PFSK-1 (cell line): ENCODE results near the gene MRPL33. TPM values are rescaled to one million over a fixed set of nuclear protein-coding genes. Genes with fewer than 3 reads are reported as not detected.
A peak's percentile ranks its signal among the peaks of the same experiment; 100 is the strongest.

Experiments used
- FOXP2 ChIP-seq: optimal IDR thresholded peaks from 2 replicates; pipeline ENCODE3; 2011; ENCODE audit warnings: borderline replicate concordance, control low read depth, inconsistent platforms; ENCODE audit not compliant: insufficient read depth; ENCODE audit errors: extremely low read length, extremely low read depth
- POLR2AphosphoS5 ChIP-seq: IDR thresholded peaks from 2 replicates; pipeline ENCODE4 v1.6.1; 2012; ENCODE audit warnings: low read depth, mild to moderate bottlenecking, control low read depth, low read length, moderate library complexity
- SIN3A ChIP-seq: IDR thresholded peaks from 2 replicates; pipeline ENCODE4 v1.6.1; 2012; ENCODE audit warnings: mild to moderate bottlenecking, low read length, moderate library complexity, borderline replicate concordance; ENCODE audit not compliant: insufficient read depth
- TAF1 ChIP-seq: IDR thresholded peaks from 2 replicates; pipeline ENCODE4 v1.6.1; 2012; ENCODE audit warnings: low read length, control low read depth, borderline replicate concordance; ENCODE audit not compliant: insufficient read depth
- polyA plus RNA-seq: library from polyadenylated mRNA; unstranded; fragments of >200 nt; gene quantifications from one replicate; pipeline ENCODE4 v1.2.1, GENCODE V29; 2012; ENCODE audit warnings: low read depth, missing spikeins; ENCODE audit not compliant: insufficient read length
- TF ChIP-seq, protein P1 (sequence below), 2 experiments: IDR thresholded peaks; 2 replicates each; pipeline versions ENCODE4 v1.6.1 to v1.8.0; 2011 to 2012; ENCODE audit warnings: low read depth in 2 of 2, low read length in 2 of 2, control low read depth in 1 of 2, inconsistent platforms in 1 of 2, mild to moderate bottlenecking in 1 of 2, moderate library complexity in 1 of 2; ENCODE audit not compliant: insufficient read depth in 1 of 2

Gene MRPL33
- polyA plus RNA-seq, result 33.5 TPM

DNA sequence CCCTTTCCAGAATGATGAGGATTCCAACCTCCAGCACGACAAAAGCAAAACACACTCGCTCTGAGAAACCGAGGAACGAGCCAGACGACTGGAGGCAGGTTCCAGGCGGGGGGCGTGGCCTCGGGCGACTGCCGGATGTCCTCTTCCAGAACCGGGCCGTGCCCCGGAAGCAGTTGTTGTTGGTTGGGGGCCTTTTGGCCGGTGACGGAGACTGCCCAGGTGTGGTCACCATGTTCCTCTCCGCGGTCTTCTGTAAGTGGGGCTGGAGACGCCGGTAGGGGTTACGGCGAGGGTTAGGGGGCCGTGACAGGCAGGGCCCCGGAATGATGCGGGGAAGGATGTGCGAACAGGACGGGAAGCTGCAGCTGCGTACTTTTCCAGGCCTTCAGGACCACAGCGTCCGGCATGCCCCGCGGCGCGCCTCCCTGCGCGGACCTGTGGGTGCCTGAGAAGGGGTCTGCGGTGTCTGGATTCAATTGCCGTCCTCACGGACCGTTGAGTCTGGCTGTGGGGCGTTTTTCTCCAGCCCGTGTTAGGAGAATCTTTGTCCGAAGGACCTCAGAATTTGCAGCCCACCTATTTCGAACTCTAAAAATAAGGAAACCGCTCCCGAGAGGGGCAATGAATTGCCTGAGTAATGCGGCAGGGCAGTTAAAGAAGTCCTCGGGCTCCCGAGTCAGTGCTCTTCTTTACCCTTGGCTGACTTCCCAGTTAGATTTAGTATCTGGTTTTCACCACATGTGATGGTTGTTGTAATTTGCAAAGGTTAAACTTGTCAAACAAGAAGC, at the start of gene MRPL33:
Gene MRPL33 (plus strand): TSS at position 172 of the 788 bp plus-strand sequence. CDS start 59 bp downstream, at position 231.
- peak; percentile 53 for TF ChIP-seq FOXP2
- peak; percentile 67; the same call in 1 of the 2 replicates for TF ChIP-seq TAF1
- no peak for TF ChIP-seq SIN3A
- peak; percentile 89 for TF ChIP-seq POLR2AphosphoS5
- TF ChIP-seq, protein P1, sequence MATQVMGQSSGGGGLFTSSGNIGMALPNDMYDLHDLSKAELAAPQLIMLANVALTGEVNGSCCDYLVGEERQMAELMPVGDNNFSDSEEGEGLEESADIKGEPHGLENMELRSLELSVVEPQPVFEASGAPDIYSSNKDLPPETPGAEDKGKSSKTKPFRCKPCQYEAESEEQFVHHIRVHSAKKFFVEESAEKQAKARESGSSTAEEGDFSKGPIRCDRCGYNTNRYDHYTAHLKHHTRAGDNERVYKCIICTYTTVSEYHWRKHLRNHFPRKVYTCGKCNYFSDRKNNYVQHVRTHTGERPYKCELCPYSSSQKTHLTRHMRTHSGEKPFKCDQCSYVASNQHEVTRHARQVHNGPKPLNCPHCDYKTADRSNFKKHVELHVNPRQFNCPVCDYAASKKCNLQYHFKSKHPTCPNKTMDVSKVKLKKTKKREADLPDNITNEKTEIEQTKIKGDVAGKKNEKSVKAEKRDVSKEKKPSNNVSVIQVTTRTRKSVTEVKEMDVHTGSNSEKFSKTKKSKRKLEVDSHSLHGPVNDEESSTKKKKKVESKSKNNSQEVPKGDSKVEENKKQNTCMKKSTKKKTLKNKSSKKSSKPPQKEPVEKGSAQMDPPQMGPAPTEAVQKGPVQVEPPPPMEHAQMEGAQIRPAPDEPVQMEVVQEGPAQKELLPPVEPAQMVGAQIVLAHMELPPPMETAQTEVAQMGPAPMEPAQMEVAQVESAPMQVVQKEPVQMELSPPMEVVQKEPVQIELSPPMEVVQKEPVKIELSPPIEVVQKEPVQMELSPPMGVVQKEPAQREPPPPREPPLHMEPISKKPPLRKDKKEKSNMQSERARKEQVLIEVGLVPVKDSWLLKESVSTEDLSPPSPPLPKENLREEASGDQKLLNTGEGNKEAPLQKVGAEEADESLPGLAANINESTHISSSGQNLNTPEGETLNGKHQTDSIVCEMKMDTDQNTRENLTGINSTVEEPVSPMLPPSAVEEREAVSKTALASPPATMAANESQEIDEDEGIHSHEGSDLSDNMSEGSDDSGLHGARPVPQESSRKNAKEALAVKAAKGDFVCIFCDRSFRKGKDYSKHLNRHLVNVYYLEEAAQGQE (IDR thresholded peaks at IDR 0.05; ENCODE audit: insufficient read depth in 1 of 2, low read depth in 2 of 2, low read length in 2 of 2), result 0 out of 4 replicates have a peak, but pooled peaks of 1 of the 2 experiments have one; percentile 20

DNA sequence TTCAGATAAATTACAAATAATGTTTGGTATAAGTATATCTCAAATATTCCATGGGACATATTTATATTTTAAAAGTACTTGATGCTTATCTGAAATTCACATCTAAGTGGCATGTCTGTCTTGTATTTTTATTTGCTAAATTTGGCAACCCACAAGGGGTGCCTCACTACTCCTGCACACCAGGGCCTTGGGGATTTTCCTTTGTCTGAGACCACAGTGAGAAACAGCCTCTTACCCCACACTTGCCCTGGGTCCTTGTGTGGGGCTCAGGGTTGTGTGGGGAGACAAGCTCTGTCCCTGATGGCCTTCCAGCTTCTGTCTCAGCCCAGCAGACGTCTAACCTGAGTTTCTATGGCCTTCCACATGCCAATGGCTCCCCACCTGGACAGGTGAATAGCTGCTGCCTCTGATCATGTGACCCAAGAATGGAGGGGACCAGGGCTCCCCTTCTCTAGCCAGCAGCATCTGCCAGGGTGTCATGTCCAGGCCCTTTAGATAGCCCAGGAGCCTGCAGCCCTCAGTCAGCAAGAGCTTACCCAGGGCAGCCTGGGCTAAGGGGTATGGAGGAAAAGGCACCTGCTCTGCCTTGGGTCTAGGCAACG, 49.5 kb upstream of the MRPL33 start:
- no peak for TF ChIP-seq SIN3A
- no peak for TF ChIP-seq POLR2AphosphoS5

DNA sequence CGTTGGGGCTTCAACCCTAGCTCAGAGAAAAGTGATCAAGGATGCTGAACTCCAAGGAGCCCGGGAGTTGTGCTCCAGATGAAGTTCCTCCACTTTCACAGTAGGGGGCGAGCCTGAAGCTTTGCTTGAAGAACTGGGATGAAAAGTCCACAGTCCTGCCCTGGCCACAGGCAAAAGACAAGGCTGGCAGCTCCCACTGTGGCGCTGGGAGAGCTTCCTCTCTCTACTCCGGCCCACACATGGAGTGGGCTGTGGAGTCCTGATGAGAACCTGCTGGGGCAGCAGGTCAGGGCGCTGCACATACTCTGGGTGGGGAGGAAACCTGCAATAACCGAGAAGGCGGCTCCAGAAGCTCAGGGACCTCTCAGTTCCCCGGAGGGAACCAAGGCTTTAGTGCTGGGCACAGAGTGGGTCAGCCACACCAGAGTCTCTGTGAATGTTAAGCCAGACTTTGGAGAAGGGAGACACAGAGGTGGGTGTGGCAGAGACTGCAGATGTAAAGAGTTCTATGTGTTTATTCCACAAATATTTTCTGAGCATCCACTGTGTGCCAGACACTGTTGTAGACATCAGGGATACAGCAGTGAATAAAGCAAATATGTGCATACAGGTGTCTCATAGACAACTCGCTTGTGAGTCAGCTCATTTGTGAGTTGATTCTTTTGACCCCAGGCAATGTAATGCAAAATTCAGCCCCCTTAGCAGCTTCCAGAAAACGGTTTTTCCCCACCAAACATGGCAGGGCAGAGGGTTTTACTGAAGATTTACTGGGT, 48.0 kb upstream of the MRPL33 start:
- TF ChIP-seq POLR2AphosphoS5, result no peak
- no peak for TF ChIP-seq TAF1
- TF ChIP-seq, protein P1 (IDR thresholded peaks at IDR 0.05; ENCODE audit: insufficient read depth in 1 of 2, low read depth in 2 of 2, low read length in 2 of 2), result no peak
- no peak for TF ChIP-seq FOXP2
- no peak for TF ChIP-seq SIN3A

DNA sequence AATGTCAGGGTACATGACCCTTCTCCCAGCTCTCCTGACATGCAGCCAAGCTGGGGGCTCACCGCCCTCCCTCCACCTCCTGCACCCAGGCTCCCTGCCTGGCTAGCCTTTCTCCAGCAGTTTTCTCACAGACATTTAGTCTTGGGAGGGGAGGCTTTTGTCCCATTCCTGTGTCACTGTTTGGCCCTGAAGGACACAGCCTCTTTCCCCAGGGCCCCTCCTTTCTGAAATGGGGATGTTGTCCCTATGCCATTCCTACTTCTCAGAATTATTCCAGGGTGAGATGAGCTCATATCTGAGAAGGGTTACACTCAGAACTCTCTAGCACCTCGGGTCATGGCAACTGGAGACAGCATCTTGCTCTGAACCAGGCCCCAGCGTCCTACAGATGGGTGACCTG, 47.3 kb upstream of the MRPL33 start:
- TF ChIP-seq FOXP2, result no peak
- TF ChIP-seq, protein P1 (IDR thresholded peaks at IDR 0.05; ENCODE audit: insufficient read depth in 1 of 2, low read depth in 2 of 2, low read length in 2 of 2), result no peak
- TF ChIP-seq SIN3A, result no peak
- no peak for TF ChIP-seq TAF1
- no peak for TF ChIP-seq POLR2AphosphoS5

DNA sequence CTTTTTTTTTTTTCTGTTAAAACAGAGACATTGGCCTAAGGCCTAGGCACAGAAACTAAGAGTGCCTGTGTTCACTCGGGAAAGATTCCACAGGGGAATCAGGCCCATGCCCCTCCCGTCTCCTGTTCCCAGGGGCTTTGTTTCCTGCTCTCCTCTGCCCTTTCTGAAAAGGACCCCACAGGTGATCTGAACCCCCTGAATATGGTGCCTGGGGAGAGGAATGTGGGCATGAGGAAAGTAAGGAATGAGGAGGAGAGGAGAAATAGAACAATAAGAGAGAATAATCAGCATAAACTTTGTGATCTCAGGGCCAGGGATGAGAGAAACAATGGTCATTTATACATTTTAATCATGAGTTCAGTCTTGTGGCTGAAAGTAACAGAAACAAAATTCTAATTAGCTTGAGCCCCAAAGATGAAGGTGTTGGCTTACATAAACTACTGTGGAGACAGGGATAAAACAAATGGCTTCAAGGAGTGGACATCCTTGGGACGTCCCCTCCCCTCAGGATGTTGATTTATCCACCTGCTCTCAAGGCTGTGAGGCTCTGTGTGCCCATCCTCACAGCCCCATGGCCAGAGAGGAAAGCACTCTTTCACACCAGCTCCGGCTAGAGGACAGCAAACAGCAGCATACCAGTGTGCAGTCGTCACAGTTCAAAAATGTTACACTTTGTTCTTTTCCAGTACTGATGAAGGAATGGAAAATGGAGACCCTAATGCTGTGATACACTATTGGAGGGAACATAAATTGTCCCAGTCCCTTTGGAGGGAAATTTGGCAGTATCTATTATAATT, 46.4 kb upstream of the MRPL33 start:
- no peak for TF ChIP-seq TAF1
- TF ChIP-seq POLR2AphosphoS5, result no peak
- TF ChIP-seq, protein P1 (IDR thresholded peaks at IDR 0.05; ENCODE audit: insufficient read depth in 1 of 2, low read depth in 2 of 2, low read length in 2 of 2), result no peak
- TF ChIP-seq FOXP2, result no peak
- no peak for TF ChIP-seq SIN3A
